HepG2 (cell line): ENCODE measurements around the gene TMEM145. TPM values are rescaled to one million over a fixed set of nuclear protein-coding genes. Genes with fewer than 3 reads are reported as not detected.

Experiments
- ATAC-seq: fragments of 200-7000 bp; cut with Tn5 transposase; 3 replicates; pipeline ENCODE4 v1.9.1; 2020; ENCODE audit warnings: mild to moderate bottlenecking, moderate library complexity
- BruUV-seq: library from RNA; stranded (reverse); fragments of 400-500 nt; replicated peaks from 2 replicates; lab custom pipeline; 2021; lab: Mats Ljungman, UMichigan
- CTCF ChIA-PET: fragments of 300-600 bp; formaldehyde crosslinking; extraction: SDS; loops from one replicate; lab custom pipeline; 2021; ENCODE audit warnings: low total read pairs, inconsistent platforms, low intra/inter-chr PET ratio; lab: Yijun Ruan, JAX
- POLR2A ChIA-PET: fragments of 350-600 bp; sonication (Branson Sonifier 250); formaldehyde crosslinking; loops from one replicate; lab custom pipeline; 2020; ENCODE audit warnings: antibody characterized with exemption, inconsistent platforms; lab: Yijun Ruan, JAX
- DNase-seq: peaks from one replicate; pipeline ENCODE4 v3.0.0-alpha.2; 2015; ENCODE audit warnings: low spot score
- FAIRE-seq: peaks from 3 replicates; lab custom pipeline; 2011; peaks lifted over from hg19 to GRCh38; lab: Jason Lieb, UNC
- H2AFZ ChIP-seq: one replicate; pipeline ENCODE4 v1.6.1; 2011; ENCODE audit warnings: low read length, inconsistent platforms
- H3K27ac ChIP-seq: fragments of 300-600 bp; 3 replicates; pipeline ENCODE4 v1.8.0; 2011; ENCODE audit warnings: mixed run types, mild to moderate bottlenecking, mixed read lengths, low read length, inconsistent platforms; ENCODE audit not compliant: insufficient read depth; ENCODE audit errors: extremely low read length
- H3K27me3 ChIP-seq, 2 experiments: fragments of 200-600 bp in 1 of 2; 2 replicates in 1 of 2; 3 replicates in 1 of 2; pipeline versions ENCODE4 v1.6.0 to v1.8.0; 2011; ENCODE audit warnings: low read length in 2 of 2, mild to moderate bottlenecking in 2 of 2, moderate library complexity in 2 of 2, inconsistent platforms in 1 of 2; ENCODE audit not compliant: insufficient read depth in 2 of 2, control insufficient read depth in 1 of 2
- H3K36me3 ChIP-seq, 2 experiments: fragments of 200-600 bp in 1 of 2; replicated peaks in 1 of 2; 2 replicates in 1 of 2; 3 replicates in 1 of 2; pipeline versions ENCODE4 v1.5.1 to v1.8.0; 2011; ENCODE audit warnings: low read length in 2 of 2, inconsistent platforms in 1 of 2; ENCODE audit not compliant: insufficient read depth in 2 of 2, control insufficient read depth in 1 of 2
- H3K4me1 ChIP-seq: 2 replicates; pipeline ENCODE4 v1.5.1; 2012; ENCODE audit warnings: low read length, inconsistent platforms; ENCODE audit not compliant: insufficient read depth
- H3K4me2 ChIP-seq: 2 replicates; pipeline ENCODE4 v1.6.0; 2011; ENCODE audit warnings: low read depth, low read length, inconsistent platforms
- H3K4me3 ChIP-seq, 3 experiments: fragments of 200-600 bp in 1 of 3; sonication (generic), shearing (Covaris generic) in 1 of 3; replicated peaks in 1 of 3; 2 replicates each; pipeline ENCODE4 v1.5.1; 2011 to 2016; ENCODE audit warnings: low read length in 3 of 3, inconsistent platforms in 2 of 3, low read depth in 2 of 3, mild to moderate bottlenecking in 2 of 3, control low read depth in 1 of 3, mixed read lengths in 1 of 3; ENCODE audit not compliant: insufficient read depth in 1 of 3
- H3K79me2 ChIP-seq: one replicate; pipeline ENCODE4 v1.6.1; 2011; ENCODE audit warnings: low read length, inconsistent platforms; ENCODE audit not compliant: insufficient read depth
- H3K9ac ChIP-seq: 2 replicates; pipeline ENCODE4 v1.6.0; 2011; ENCODE audit warnings: mild to moderate bottlenecking, low read depth, low read length, inconsistent platforms; ENCODE audit not compliant: insufficient read depth
- H3K9me3 ChIP-seq: 2 replicates; pipeline ENCODE4 v1.5.1; 2012; ENCODE audit warnings: mild to moderate bottlenecking, low read length
- H4K20me1 ChIP-seq: 2 replicates; pipeline ENCODE4 v1.6.0; 2011; ENCODE audit warnings: inconsistent platforms, mild to moderate bottlenecking, low read length, moderate library complexity; ENCODE audit not compliant: insufficient read depth
- CCDC6 ChIP-seq: sonication (generic); formaldehyde crosslinking; IDR thresholded peaks from 2 replicates; pipeline ENCODE4 v1.8.1; 2022; ENCODE audit warnings: mild to moderate bottlenecking, missing genetic modification reagents, moderate library complexity
- GPBP1L1 ChIP-seq: sonication (generic); formaldehyde crosslinking; IDR thresholded peaks from 2 replicates; pipeline ENCODE4 v1.5.0; 2020; ENCODE audit warnings: mild to moderate bottlenecking, missing genetic modification reagents
- HINFP ChIP-seq: sonication (generic); formaldehyde crosslinking; IDR thresholded peaks from 2 replicates; pipeline ENCODE4 v1.4.0; 2020; ENCODE audit warnings: low read depth, mild to moderate bottlenecking, missing genetic modification reagents
- KLF12 ChIP-seq: sonication (generic); formaldehyde crosslinking; IDR thresholded peaks from 2 replicates; pipeline ENCODE4 v1.4.0; 2020; ENCODE audit warnings: missing genetic modification reagents, borderline replicate concordance
- MATR3 ChIP-seq: sonication (generic); formaldehyde crosslinking; IDR thresholded peaks from 2 replicates; pipeline ENCODE4 v1.4.0; 2020; ENCODE audit warnings: missing genetic modification reagents
- SMAD9 ChIP-seq: sonication (generic); formaldehyde crosslinking; IDR thresholded peaks from 2 replicates; pipeline ENCODE4 v1.5.1; 2020; ENCODE audit warnings: mild to moderate bottlenecking, missing genetic modification reagents
- ZNF281 ChIP-seq: sonication (generic); formaldehyde crosslinking; IDR thresholded peaks from 2 replicates; pipeline ENCODE4 v1.4.0; 2020; ENCODE audit warnings: missing genetic modification reagents, borderline replicate concordance
- ZNF292 ChIP-seq: sonication (generic); formaldehyde crosslinking; IDR thresholded peaks from 2 replicates; pipeline ENCODE4 v1.8.1; 2022; ENCODE audit warnings: mild to moderate bottlenecking, low read depth, missing genetic modification reagents, borderline replicate concordance
- ZNF572 ChIP-seq: sonication (generic); formaldehyde crosslinking; IDR thresholded peaks from 2 replicates; pipeline ENCODE4 v1.5.1; 2020; ENCODE audit warnings: mild to moderate bottlenecking, missing genetic modification reagents
- ZNF607 ChIP-seq: sonication (generic); formaldehyde crosslinking; IDR thresholded peaks from 2 replicates; pipeline ENCODE4 v1.5.1; 2020; ENCODE audit warnings: missing genetic modification reagents, mild to moderate bottlenecking, borderline replicate concordance
- ZNF790 ChIP-seq: sonication (generic); formaldehyde crosslinking; IDR thresholded peaks from 2 replicates; pipeline ENCODE4 v1.8.0; 2022; ENCODE audit warnings: missing genetic modification reagents, mild to moderate bottlenecking, borderline replicate concordance
- WGBS: methylation state at CpG from one replicate; pipeline ENCODE4 v1.1.6; 2017; ENCODE audit warnings: low lambda C conversion rate; 5-methylcytosine and 5-hydroxymethylcytosine counted together
- in situ Hi-C: cut with HindIII; loops from 2 replicates; pipeline ENCODE4 v1.10.0; 2017; ENCODE audit warnings: low pct_unique_long_range_greater_than_20kb; ENCODE audit not compliant: extremely low pct_ligation_motif_present
- intact Hi-C: fragments of 100-400 bp; cut with micrococcal nuclease; formaldehyde crosslinking; loops from one replicate; pipeline ENCODE4 v1.10.0; 2022; ENCODE audit not compliant: unreplicated experiment
- polyA plus RNA-seq, 8 experiments: library from polyadenylated mRNA; depleted of rRNA in 3 of 8; stranded (reverse) in 7 of 8; unstranded in 1 of 8; fragments of >200 nt; fragmentation: Illumina TruSeq in 4 of 8; extraction: Trizol in 4 of 8; gene quantifications; 2 replicates each; pipeline versions ENCODE4 v1.2.1 to v1.2.3, GENCODE V29; 2011 to 2016; ENCODE audit warnings: low read depth in 4 of 8, missing spikeins in 1 of 8, mixed read lengths in 1 of 8; ENCODE audit not compliant: insufficient read depth in 1 of 8
- total RNA-seq, 5 experiments: library from RNA; depleted of rRNA; stranded (reverse); fragments of >200 nt; fragmentation: Illumina TruSeq; extraction: Trizol; gene quantifications; 2 replicates each; pipeline ENCODE4 v1.2.3, GENCODE V29; 2016; ENCODE audit warnings: low read depth in 1 of 5
- TF ChIP-seq, protein P1 (sequence below), 2 experiments: sonication (generic) in 1 of 2; formaldehyde crosslinking in 1 of 2; IDR thresholded peaks; 2 replicates each; pipeline versions ENCODE4 v1.6.1 to v1.9.0; 2014 to 2022; ENCODE audit warnings: antibody characterized with exemption in 1 of 2, borderline replicate concordance in 1 of 2, inconsistent platforms in 1 of 2, low read depth in 1 of 2, missing genetic modification reagents in 1 of 2

The TMEM145 gene
- total and polyA plus RNA-seq, 2 of the 13 experiments (the other 11 are each of a cell fraction or from before 2014, with no cell fraction given), result 0.07 to 5.1 TPM

DNA sequence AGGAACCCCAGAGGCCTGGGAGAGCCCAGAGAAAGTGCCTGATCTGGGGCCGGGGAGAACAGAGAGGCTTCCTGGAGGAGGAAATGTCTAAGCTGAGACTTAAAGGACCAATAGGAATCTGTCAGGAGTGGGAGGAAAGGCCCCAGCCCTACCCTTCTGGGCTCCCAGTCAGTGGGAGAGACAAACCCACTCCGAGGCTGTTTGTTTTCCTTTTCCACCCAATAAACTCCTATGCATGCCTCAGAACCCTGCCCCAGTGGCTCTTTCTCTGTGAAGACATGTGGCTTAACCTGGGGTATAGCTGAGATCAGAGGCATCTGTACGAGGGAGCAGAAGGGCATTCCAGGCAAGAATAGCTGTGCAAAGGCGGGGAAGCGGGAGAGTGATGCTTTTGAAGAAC lies 14.3 kb downstream of the TMEM145 start:
- peak overlapping the region in 1 of 3 experiments; percentile 16; a peak in 1 of 6 replicates for H3K4me3 ChIP-seq
- intact Hi-C loops, result no loop called here
- no peak for FAIRE-seq
- TF ChIP-seq CCDC6 (CRISPR knock-in tag), result no peak
- no peak for TF ChIP-seq ZNF292 (CRISPR knock-in tag)
- TF ChIP-seq KLF12 (CRISPR knock-in tag), result no peak
- TF ChIP-seq, protein P1, sequence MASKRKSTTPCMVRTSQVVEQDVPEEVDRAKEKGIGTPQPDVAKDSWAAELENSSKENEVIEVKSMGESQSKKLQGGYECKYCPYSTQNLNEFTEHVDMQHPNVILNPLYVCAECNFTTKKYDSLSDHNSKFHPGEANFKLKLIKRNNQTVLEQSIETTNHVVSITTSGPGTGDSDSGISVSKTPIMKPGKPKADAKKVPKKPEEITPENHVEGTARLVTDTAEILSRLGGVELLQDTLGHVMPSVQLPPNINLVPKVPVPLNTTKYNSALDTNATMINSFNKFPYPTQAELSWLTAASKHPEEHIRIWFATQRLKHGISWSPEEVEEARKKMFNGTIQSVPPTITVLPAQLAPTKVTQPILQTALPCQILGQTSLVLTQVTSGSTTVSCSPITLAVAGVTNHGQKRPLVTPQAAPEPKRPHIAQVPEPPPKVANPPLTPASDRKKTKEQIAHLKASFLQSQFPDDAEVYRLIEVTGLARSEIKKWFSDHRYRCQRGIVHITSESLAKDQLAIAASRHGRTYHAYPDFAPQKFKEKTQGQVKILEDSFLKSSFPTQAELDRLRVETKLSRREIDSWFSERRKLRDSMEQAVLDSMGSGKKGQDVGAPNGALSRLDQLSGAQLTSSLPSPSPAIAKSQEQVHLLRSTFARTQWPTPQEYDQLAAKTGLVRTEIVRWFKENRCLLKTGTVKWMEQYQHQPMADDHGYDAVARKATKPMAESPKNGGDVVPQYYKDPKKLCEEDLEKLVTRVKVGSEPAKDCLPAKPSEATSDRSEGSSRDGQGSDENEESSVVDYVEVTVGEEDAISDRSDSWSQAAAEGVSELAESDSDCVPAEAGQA (IDR thresholded peaks at IDR 0.05; ENCODE audit: low read depth), result no peak
- TF ChIP-seq, protein P1 (CRISPR knock-in tag; IDR thresholded peaks at IDR 0.05; ENCODE audit: borderline replicate concordance), result no peak
- TF ChIP-seq ZNF790 (CRISPR knock-in tag), result no peak
- no peak for TF ChIP-seq SMAD9 (CRISPR knock-in tag)
- TF ChIP-seq HINFP (CRISPR knock-in tag), result no peak
- no peak for TF ChIP-seq ZNF572 (CRISPR knock-in tag)
- TF ChIP-seq MATR3 (CRISPR knock-in tag), result no peak
- no peak for TF ChIP-seq ZNF607 (CRISPR knock-in tag)
- no peak for TF ChIP-seq GPBP1L1 (CRISPR knock-in tag)
- TF ChIP-seq ZNF281 (CRISPR knock-in tag), result no peak

More for the DNA sequence above, 14.3 kb downstream of the TMEM145 start:
- Histone ChIP-seq H4K20me1 (no peaks in the 10 kb centered on the region), H3K36me3 (no peaks in the 10 kb centered on the region), H3K27me3 (no peaks in the 10 kb centered on the region; a peak in 1 of 5 replicates), H3K4me1 (peaks cover 24% of the 10 kb centered on the region), H3K27ac (no peak overlapping the region), H3K9ac (peak overlapping the region; percentile 81; the same call in 1 of the 2 replicates), H2AFZ (no peak overlapping the region), H3K9me3 (no peaks in the 10 kb centered on the region), H3K79me2 (peaks cover 21% of the 10 kb centered on the region), H3K4me2 (peak overlapping the region; percentile 98)
- ChIA-PET CTCF (no interaction called here), POLR2A (no interaction called here)
- DNase-seq (no peak), ATAC-seq (no peak)
- WGBS, result 69% methylated on average over 5 of the region's 5 CpGs
- no TSS peak for BruUV-seq
- in situ Hi-C loops, result no loop called here
